Hepatocyte (in vitro differentiated cells): Measurements from ENCODE around the gene STK32A. TPM values are rescaled to one million over a fixed set of nuclear protein-coding genes. Genes with fewer than 3 reads are reported as not detected.

ENCODE experiments used
- DNase-seq: peaks from one replicate; pipeline ENCODE4 v3.0.0-alpha.2; 2016; ENCODE audit warnings: low spot score
- H2AFZ ChIP-seq: fragments of 200-600 bp; sonication (generic); 2 replicates; pipeline ENCODE4 v1.6.0; 2016; ENCODE audit warnings: antibody characterized with exemption, mild to moderate bottlenecking
- H3K27ac ChIP-seq: fragments of 200-600 bp; sonication (generic); 2 replicates; pipeline ENCODE4 v1.5.1; 2016; ENCODE audit warnings: mild to moderate bottlenecking
- H3K27me3 ChIP-seq: fragments of 200-600 bp; sonication (generic); 2 replicates; pipeline ENCODE4 v1.6.1; 2016
- H3K36me3 ChIP-seq: fragments of 200-600 bp; sonication (generic); replicated peaks from 2 replicates; pipeline ENCODE4 v1.5.1; 2016; ENCODE audit warnings: low read depth; ENCODE audit not compliant: insufficient read depth
- H3K4me1 ChIP-seq: fragments of 200-600 bp; sonication (generic); 2 replicates; pipeline ENCODE4 v1.5.1; 2016; ENCODE audit warnings: mild to moderate bottlenecking, moderate library complexity; ENCODE audit not compliant: insufficient read depth
- H3K4me2 ChIP-seq: fragments of 200-600 bp; sonication (generic); 2 replicates; pipeline ENCODE4 v1.6.0; 2016
- H3K4me3 ChIP-seq: fragments of 200-600 bp; sonication (generic); 2 replicates; pipeline ENCODE4 v1.5.1; 2016; ENCODE audit warnings: mild to moderate bottlenecking
- H3K79me2 ChIP-seq: fragments of 200-600 bp; sonication (generic); 2 replicates; pipeline ENCODE4 v1.6.0; 2017; ENCODE audit warnings: mild to moderate bottlenecking
- H3K9me2 ChIP-seq: fragments of 200-600 bp; sonication (generic); replicated peaks from 2 replicates; pipeline ENCODE4 v1.6.0; 2017; ENCODE audit warnings: mild to moderate bottlenecking; ENCODE audit not compliant: insufficient read depth
- H3K9me3 ChIP-seq: fragments of 200-600 bp; sonication (generic); 2 replicates; pipeline ENCODE4 v1.5.1; 2016; ENCODE audit warnings: low read depth, mild to moderate bottlenecking
- H4K20me1 ChIP-seq: fragments of 200-600 bp; sonication (generic); 2 replicates; pipeline ENCODE4 v1.6.0; 2016; ENCODE audit warnings: mild to moderate bottlenecking; ENCODE audit not compliant: insufficient read depth, poor library complexity, severe bottlenecking
- CTCF ChIP-seq: fragments of 200-600 bp; sonication (generic); IDR thresholded peaks from 2 replicates; pipeline ENCODE4 v1.5.1; 2016; ENCODE audit warnings: antibody characterized with exemption, mild to moderate bottlenecking; ENCODE audit not compliant: poor library complexity
- EZH2 ChIP-seq: fragments of 200-600 bp; sonication (generic); IDR thresholded peaks from 2 replicates; pipeline ENCODE4 v1.6.1; 2016; ENCODE audit warnings: antibody characterized with exemption, mild to moderate bottlenecking, borderline replicate concordance
- EZH2phosphoT487 ChIP-seq: fragments of 200-600 bp; sonication (generic); IDR thresholded peaks from one replicate; pipeline ENCODE4 v1.6.1; 2018; ENCODE audit warnings: antibody characterized with exemption, mild to moderate bottlenecking, low read depth, moderate library complexity; ENCODE audit not compliant: unreplicated experiment, severe bottlenecking
- WGBS: methylation state at CpG from one replicate; pipeline ENCODE4 v1.1.6; 2016; ENCODE audit warnings: low lambda C conversion rate; ENCODE audit errors: missing lambda C conversion rate; 5-methylcytosine and 5-hydroxymethylcytosine counted together
- polyA plus RNA-seq: library from polyadenylated mRNA; unstranded; fragments of >200 nt; fragmentation: Nextera tagmentation; extraction: Ambion mirVana; gene quantifications from 2 replicates; pipeline ENCODE4 v1.2.1, GENCODE V29; 2016
- total RNA-seq: library from RNA; depleted of rRNA; stranded (reverse); fragments of >200 nt; gene quantifications from 2 replicates; pipeline ENCODE4 v1.2.3, GENCODE V29; 2014

The STK32A gene
- total and polyA plus RNA-seq, 2 experiments from 2014 or later, result 2.3 to 2.6 TPM

DNA sequence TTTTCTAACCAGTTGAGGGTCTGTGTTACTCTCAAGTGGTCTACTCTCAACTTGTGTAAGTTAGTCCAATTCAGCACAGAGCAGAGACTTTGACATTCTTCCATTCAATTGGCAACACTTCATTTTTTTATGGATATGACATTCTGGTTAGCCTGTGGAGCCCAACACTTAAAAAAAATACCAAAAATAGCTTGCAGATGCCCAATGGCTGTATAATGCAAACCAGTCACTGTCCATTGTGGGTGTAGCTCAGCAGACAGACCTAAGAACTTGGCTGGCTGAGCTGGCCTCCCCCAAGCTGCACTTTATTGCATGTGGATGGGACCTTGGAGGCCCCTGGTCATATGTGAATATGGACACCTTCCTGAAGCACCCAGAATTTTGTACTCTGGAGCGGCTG, 171.8 kb downstream of the STK32A start:
- Histone ChIP-seq H3K9me2 (no peaks in the 10 kb centered on the region), H4K20me1 (no peaks in the 10 kb centered on the region), H2AFZ (no peak overlapping the region), H3K79me2 (no peaks in the 10 kb centered on the region), H3K4me2 (no peak overlapping the region), H3K4me1 (peaks cover 39% of the 10 kb centered on the region), H3K4me3 (no peak overlapping the region), H3K9me3 (no peaks in the 10 kb centered on the region), H3K27me3 (no peaks in the 10 kb centered on the region), H3K27ac (peak overlapping the region; percentile 95), H3K36me3 (no peaks in the 10 kb centered on the region)
- WGBS, result 94% methylated on average over 1 of the region's 1 CpG
- TF ChIP-seq EZH2phosphoT487 (no peak), CTCF (no peak), EZH2 (no peak)
- DNase-seq, result no peak

DNA sequence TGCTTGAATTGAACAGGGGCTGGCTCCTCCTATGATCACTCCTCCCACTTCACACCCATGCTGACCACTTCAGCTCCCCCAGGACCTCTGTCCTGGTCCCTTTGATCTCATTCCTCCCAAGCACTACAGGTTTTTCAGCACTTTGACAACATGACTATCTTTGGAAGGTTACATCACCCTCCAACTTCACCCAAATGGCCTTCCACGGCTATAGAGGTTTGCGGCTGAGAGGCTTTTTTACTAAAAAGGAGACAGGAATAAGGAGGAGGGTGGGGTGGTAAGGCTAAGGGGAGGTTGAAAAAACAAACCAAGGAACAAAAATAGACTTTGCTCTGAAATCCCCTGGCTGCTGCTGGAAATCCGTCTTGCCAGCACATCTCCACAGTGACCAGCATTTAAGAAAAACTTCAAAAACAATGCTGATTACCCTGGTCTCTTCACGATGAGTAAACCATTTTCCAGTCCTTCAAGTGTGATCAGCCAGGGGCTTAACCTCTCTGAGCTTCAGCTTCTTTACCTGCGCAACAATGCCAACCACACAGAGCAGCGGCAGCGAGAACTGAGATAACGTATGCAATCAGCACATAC, 172.4 kb downstream of the STK32A start:
- WGBS, result 62% methylated on average over 8 of the region's 8 CpGs
- Histone ChIP-seq H2AFZ (no peak overlapping the region), H3K36me3 (no peaks in the 10 kb centered on the region), H3K9me2 (no peaks in the 10 kb centered on the region), H3K9me3 (no peaks in the 10 kb centered on the region), H3K27ac (peak overlapping the region; percentile 95), H3K27me3 (no peaks in the 10 kb centered on the region), H4K20me1 (no peaks in the 10 kb centered on the region), H3K4me3 (no peak overlapping the region), H3K79me2 (no peaks in the 10 kb centered on the region), H3K4me1 (peaks cover 36% of the 10 kb centered on the region), H3K4me2 (no peak overlapping the region)
- DNase-seq, result peak; percentile 38
- TF ChIP-seq EZH2phosphoT487 (no peak), CTCF (no peak)

DNA sequence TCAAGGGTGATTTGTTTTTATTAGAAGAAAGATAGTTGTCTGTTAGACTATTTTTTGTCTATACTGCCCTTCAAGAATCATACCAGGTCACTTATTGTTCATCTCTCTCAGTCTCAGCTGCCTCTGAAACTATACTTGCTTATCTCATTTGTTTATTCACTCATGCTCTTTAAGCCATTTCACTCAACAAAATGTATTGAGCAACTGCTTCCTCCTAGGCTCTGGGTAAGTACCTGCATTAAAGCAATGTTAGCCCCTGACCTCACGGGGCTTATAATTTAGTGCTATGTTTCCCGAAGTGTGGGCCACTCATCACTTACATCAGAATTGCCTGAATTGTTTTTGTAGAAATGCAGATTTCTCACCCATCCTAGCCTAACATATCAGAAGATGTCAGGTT, 174.2 kb downstream of the STK32A start:
- no peaks in the 10 kb centered on the region for H3K27me3 ChIP-seq
- H3K4me1 ChIP-seq, result peaks cover 31% of the 10 kb centered on the region
- no peaks in the 10 kb centered on the region for H4K20me1 ChIP-seq
- H3K4me2 ChIP-seq, result no peak overlapping the region
- no peaks in the 10 kb centered on the region for H3K9me2 ChIP-seq
- H3K36me3 ChIP-seq, result no peaks in the 10 kb centered on the region
- peak overlapping the region; percentile 95 for H3K27ac ChIP-seq
- no peak overlapping the region for H2AFZ ChIP-seq
- WGBS, result 82% methylated on average over 2 of the region's 2 CpGs
- TF ChIP-seq EZH2phosphoT487 (no peak), EZH2 (no peak), CTCF (no peak)
- no peak for DNase-seq
- no peak overlapping the region for H3K4me3 ChIP-seq
- H3K79me2 ChIP-seq, result no peaks in the 10 kb centered on the region
- H3K9me3 ChIP-seq, result no peaks in the 10 kb centered on the region
